NCI-H128 (cell line): ENCODE results near the gene CYP39A1.

Source experiments
- DNase-seq: peaks from one replicate; lab custom pipeline; 2025; ENCODE audit not compliant: unreplicated experiment; lab: John Stamatoyannopoulos, UW

The CYP39A1 gene

DNA sequence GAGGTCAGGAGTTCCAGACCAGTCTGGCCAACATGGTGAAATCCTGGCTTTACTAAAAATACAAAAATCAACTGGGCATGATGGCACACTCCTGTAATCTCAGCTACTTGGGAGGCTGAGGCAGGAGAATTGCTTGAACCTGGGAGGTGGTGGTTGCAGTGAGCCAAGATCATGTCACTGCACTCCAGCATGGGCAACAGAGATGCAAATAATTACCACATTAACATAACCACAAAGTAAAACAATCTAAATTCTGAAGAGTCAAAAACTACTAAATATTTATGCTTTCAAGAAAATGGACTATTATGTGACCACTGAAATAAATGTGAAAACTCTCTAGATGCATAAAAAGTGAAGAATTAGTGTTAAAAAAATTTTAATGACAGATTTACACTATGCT, 59.9 kb downstream of the CYP39A1 start:
- no peak for DNase-seq

DNA sequence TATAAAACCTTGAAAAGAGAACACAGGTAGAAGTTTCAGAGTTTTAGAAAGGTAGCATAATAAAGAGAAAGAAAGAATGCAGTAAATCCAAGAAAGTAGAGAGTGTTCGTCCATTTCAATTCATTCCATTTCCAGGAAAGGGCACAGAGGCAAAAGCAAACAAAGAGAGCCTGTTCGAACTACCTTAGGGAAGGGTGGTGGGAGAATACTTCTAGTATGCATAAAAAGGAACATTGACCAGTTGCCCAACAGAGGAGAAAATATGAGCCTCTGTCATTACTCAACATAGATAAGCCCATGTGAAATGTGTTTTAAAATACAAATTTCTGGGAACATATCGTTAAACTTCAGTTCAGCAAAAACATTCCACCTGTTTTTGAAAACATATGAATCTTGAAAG, 60.6 kb downstream of the CYP39A1 start:
- DNase-seq, result no peak

DNA sequence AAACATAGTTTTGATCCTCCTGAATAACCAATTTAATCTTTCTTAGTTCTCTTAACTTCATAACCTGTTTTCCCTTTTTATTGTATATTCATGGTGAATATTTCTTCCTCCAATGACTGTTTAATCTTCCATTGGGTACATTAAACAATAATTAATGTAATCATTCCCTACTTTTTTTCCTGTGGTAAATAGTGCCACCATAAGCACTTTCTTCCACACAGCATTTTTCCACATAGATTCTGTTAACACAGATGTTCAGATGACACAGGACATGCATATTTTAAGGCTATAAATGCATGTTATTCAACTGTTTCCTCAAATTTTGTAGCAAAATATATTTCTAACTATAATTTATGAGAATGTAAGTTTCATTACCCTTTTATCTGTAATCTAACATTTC, 61.9 kb downstream of the CYP39A1 start:
- no peak for DNase-seq

- DNase-seq, result no peak
Observed at GRCh38 chr6:46586906-46587305, 65.7 kb downstream of the CYP39A1 start.

- no peak for DNase-seq
Observed at GRCh38 chr6:46584586-46584985, 68.0 kb downstream of the CYP39A1 start.

DNA sequence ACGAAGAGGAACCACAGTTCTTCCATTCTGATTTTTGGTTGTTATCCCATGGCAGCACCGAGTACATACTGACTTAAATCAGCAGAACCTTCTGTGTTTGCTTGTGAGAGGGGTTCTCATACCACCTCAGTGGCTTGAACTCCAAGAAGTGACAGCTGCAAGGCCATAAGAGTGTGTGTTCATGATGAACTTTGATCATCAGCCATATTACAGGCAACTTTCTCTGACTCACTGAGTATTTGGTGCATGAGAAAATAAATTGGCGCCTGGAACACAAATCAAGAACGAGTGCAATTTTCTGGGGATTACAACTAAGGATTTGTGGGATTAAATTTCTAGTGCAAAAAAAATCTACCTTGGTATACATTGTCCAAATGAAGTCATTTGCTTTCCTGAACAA, 68.9 kb downstream of the CYP39A1 start:
- DNase-seq, result no peak

DNA sequence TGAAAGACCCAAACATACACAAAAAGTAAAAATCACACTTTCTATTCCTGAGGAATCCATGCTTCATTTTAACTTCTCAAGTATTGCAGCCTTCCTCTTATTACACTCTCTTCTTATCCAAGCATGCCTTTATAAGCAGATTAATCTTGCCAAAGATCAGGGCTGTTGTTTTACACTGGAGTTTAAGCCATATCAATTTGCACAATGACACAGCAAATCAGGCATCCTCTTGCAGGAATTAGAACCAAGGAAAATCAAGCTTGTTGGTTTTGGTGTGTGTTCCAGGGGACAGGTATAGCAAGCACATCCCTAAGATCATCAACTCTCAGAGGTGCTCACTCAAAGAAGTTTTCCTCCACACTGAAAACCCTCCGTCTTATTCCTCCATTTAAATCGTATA, 69.5 kb downstream of the CYP39A1 start:
- no peak for DNase-seq

- DNase-seq, result no peak
Observed at GRCh38 chr6:46581459-46582177, 71.0 kb downstream of the CYP39A1 start.

- no peak for DNase-seq
Observed at GRCh38 chr6:46575530-46575929, 77.1 kb downstream of the CYP39A1 start.

GRCh38 chr6:46573140-46573539, 79.5 kb downstream of the CYP39A1 start:
- DNase-seq, result no peak

DNA sequence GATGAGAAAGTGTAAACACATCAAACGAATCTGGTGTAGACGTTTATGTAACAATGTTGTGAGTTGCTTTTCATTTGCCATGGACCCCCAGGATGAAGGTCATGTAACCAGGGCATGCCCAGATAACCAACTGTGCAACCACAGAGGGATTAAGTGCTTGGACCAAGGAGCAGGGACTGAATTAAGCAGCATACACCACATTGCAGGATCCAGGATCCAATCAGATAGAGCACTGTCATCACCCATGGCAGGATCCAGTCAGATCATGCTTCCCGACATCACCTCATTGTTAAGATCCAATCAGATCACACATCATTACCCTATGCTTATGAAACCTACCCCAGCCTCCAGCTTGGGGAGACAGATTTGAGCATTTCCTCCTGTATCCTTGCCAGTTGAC, 87.1 kb downstream of the CYP39A1 start:
- no peak for DNase-seq

DNA sequence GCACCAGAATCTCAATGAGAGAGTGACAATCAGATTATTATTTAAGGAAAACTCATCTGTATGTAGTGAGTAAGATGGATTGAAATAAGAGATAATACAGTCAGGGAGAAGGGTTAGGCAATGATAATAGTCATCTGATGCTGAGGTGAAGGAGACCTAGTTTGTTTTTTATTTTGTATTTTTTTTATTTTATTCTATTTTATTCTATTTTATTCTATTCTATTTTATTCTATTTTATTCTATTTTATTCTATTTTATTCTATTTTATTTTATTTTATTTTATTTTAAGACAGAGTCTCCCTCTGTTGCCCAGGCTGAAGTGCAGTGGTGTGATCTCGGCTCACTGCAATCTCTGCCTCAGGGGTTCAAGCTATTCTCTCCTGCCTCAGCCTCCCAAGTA, 88.7 kb downstream of the CYP39A1 start:
- DNase-seq, result no peak

DNA sequence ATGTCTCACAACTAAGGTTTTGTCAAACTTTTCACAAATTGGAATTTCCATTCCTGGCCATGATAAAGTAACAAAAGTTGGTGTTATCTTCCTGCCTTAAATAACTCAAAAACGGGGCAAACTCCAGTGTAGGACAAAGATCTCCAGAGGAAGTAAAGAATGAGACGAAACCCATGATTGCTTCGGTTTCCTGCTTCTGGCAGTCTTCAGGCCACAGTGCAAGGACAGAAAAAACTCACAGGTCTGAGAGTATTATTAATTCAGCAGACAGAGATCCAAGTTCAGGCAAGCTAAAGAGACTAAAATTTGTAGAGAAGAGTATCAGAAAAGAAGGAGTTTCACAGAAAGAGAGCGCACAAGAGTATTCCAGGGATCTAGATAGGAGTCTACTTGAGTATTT, 96.6 kb downstream of the CYP39A1 start:
- no peak for DNase-seq

GRCh38 chr6:46555129-46555528, 97.5 kb downstream of the CYP39A1 start:
- DNase-seq, result no peak

DNA sequence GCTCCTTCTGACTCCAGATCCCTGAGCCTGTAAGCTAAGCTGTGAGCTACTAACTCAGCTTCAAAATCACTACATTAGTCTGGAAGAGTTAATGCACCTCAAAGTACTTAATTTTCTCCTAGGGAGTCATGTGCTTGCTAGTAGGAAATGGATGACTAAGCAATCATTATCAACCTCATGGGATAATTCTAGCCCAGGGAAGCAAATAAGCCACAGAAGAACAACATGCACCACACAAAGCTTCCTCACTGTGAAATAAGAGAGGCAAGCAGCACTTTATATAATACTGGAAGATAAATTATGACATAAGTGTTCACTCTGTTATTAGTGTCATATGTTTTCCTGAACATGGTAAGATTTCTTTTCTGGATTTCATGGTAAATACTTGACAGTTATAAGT, 103.5 kb downstream of the CYP39A1 start:
- no peak for DNase-seq

DNA sequence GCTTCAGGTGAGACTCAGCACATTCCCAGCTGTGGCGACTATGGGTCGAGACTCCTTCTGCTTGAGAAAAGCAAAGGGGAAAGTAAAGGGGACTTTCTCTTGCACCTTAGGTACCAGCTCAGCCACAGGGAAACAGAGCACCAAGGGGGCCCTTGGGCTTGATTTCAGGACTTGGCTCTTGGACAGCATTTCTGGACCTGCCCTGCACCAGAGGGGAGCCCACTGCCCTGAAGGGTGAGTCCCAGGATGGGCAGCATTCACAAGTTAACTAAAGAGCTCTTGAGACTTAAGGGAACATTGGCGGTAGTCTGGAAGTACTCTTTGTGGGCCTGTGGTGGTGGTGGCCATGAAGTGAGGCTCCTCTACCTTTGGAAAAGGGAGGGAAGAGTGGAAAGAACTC, 111.1 kb downstream of the CYP39A1 start:
- DNase-seq, result no peak

- no peak for DNase-seq
Observed at GRCh38 chr6:46539866-46540265, 112.8 kb downstream of the CYP39A1 start.

DNA sequence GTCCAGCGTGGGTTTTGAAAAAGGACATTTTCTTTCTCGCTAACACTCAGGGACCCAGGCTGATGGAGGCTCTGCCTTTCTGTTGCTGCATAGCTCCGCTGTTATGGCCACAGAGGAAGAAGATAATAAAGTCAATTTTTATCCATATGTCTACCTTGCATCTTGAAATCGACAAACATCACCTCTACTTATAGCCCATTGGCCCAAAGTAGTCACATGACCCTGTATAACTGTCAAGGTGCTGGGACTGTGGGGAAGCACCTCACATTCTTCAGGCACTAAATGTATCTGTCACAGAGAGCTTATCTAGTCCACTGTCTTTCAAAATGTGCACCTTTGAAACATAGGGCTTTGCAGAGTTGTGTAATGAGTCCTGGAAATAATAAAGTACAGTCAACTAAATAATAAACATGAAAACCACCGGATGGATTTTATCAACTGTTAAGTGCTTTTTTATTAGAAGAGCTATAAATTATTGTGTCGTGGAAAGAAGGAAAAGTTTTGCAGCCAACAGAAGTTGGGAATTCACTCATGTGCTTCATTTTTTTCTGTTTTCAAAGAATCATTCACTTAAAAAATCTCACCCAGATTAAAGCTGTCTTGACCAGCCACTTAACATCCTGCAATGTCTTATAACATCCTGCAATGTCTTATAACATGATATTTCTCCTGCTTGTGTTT, 113.7 kb downstream of the CYP39A1 start:
- DNase-seq, result no peak

GRCh38 chr6:46530896-46531295, 121.7 kb downstream of the CYP39A1 start:
- no peak for DNase-seq

GRCh38 chr6:46528961-46529750, 123.5 kb downstream of the CYP39A1 start:
- no peak for DNase-seq

DNA sequence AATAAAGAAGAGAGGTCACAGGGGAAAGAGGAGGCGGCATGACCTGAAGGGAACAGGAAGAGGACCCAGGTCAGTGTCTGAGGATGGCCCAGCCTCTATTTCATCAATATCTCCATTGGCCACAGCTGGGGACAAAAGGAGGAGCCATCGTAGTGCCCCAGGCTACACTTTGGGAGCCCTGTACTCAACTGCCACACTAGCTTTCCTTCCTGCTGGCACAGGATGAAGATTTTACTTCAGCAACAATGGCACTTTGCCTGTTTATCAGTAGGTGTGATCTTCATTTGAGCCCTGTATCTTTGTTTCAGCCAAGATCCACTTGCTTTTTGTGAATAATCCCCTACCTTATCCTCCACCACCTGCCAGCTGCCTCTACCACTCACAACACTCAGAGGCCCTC, 126.0 kb downstream of the CYP39A1 start:
- no peak for DNase-seq

GRCh38 chr6:46525583-46525982, 127.0 kb downstream of the CYP39A1 start:
- no peak for DNase-seq
